Measurements from ENCODE around the gene NPY. TPM values are rescaled to one million over a fixed set of nuclear protein-coding genes. Genes with fewer than 3 reads are reported as not detected.

NPY gene
- total and polyA plus RNA-seq, 11 donors, result 0.24 TPM; not detected in 10

DNA sequence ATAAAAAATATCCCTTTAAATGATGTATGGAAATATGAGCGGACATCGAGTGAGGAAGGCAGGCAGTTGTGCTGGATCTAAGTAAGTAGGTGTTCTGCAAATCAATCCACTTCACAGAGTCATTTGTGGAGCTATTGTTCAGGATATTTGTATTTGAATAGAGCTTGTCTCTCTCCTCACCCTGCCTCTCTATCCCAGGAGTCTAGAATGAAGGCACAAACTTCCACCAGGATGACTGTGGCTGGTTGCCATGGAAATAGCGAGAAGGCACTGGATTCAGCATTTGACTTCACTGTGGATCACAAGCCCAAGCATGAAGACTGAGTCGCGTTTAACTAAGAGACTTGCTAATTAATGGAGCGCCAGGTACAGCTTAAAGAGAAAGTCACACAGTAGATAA is 53.2 kb downstream of the NPY start:
- H3K4me3 ChIP-seq, result no peak overlapping the region
- ATAC-seq (no peak), DNase-seq (no peak)
- no peak overlapping the region for H3K27ac ChIP-seq
- H3K27me3 ChIP-seq, result peaks cover 0 to 15% (median 0%) of the 10 kb centered on the region in 9 donors
- H3K4me1 ChIP-seq, result no peaks in the 10 kb centered on the region
- TF ChIP-seq CTCF (IDR thresholded peaks at IDR 0.05) (no peak), POLR2A (IDR thresholded peaks at IDR 0.05) (no peak)
- no peaks in the 10 kb centered on the region for H3K9me3 ChIP-seq
- intact Hi-C loops (cut with DNase I), result loop anchor here in 1 of 10 donors (10.0 kb wide), 1 partner anchor 62 kb away; no protein-coding TSS in a partner anchor
- WGBS, 4 donors, result 29 to 44% (median 31%) methylated on average over 6 of the region's 6 CpGs
- no peaks in the 10 kb centered on the region for H3K36me3 ChIP-seq

GRCh38 chr7:24339575-24339974 is 55.6 kb downstream of the NPY start:
- H3K4me3 ChIP-seq, result no peak overlapping the region
- ATAC-seq (no peak), DNase-seq (no peak)
- H3K27me3 ChIP-seq, result peaks cover 0 to 15% (median 0%) of the 10 kb centered on the region in 9 donors
- H3K4me1 ChIP-seq, result no peaks in the 10 kb centered on the region
- H3K9me3 ChIP-seq, result no peaks in the 10 kb centered on the region
- intact Hi-C loops (cut with DNase I), result loop anchor here in 1 of 10 donors (10.0 kb wide), 1 partner anchor 65 kb away; no protein-coding TSS in a partner anchor
- no peak overlapping the region for H3K27ac ChIP-seq
- TF ChIP-seq POLR2A (IDR thresholded peaks at IDR 0.05) (no peak), CTCF (IDR thresholded peaks at IDR 0.05) (no peak)
- no peaks in the 10 kb centered on the region for H3K36me3 ChIP-seq
- WGBS, 4 donors, result 76 to 79% (median 78%) methylated on average over 5 of the region's 5 CpGs

GRCh38 chr7:24340727-24341126 is 56.7 kb downstream of the NPY start:
- ATAC-seq (no peak), DNase-seq (no peak)
- WGBS, 4 donors, result 64 to 83% (median 75%) methylated on average over 3 of the region's 3 CpGs
- intact Hi-C loops (cut with DNase I), result no loop called here
- no peaks in the 10 kb centered on the region for H3K4me1 ChIP-seq
- peaks cover 0 to 15% (median 0%) of the 10 kb centered on the region in 9 donors for H3K27me3 ChIP-seq
- no peaks in the 10 kb centered on the region for H3K9me3 ChIP-seq
- no peak overlapping the region for H3K27ac ChIP-seq
- H3K4me3 ChIP-seq, result no peak overlapping the region
- no peaks in the 10 kb centered on the region for H3K36me3 ChIP-seq
- TF ChIP-seq POLR2A (IDR thresholded peaks at IDR 0.05) (no peak), CTCF (IDR thresholded peaks at IDR 0.05) (no peak)

Measured in heart left ventricle (tissue), 16 donors.